BLaER1 treated with 17β-estradiol and CSF1 and Interleukin-3, amounts not matched to agents 10 nM and 100 nM (cell line): ENCODE results near the gene PUSL1.
A peak's percentile ranks its signal among the peaks of the same experiment; 100 is the strongest.

ENCODE experiments used
- H3K27ac ChIP-seq, 11 experiments: shearing (Covaris generic); formaldehyde crosslinking; 2 replicates each; pipeline ENCODE4 v1.8.1; 2022
- H3K27me3 ChIP-seq, 11 experiments: shearing (Covaris generic); formaldehyde crosslinking; 2 replicates each; pipeline ENCODE4 v1.8.1; 2022
- H3K36me3 ChIP-seq, 11 experiments: shearing (Covaris generic); formaldehyde crosslinking; 2 replicates each; pipeline ENCODE4 v1.8.1; 2022
- H3K4me1 ChIP-seq, 10 experiments: shearing (Covaris generic); formaldehyde crosslinking; 2 replicates each; pipeline ENCODE4 v1.8.1; 2022
- H3K4me2 ChIP-seq, 11 experiments: shearing (Covaris generic); formaldehyde crosslinking; 2 replicates each; pipeline ENCODE4 v1.8.1; 2022
- H3K4me3 ChIP-seq, 10 experiments: shearing (Covaris generic); formaldehyde crosslinking; 2 replicates each; pipeline ENCODE4 v1.8.1; 2022
- H3K9ac ChIP-seq, 11 experiments: shearing (Covaris generic); formaldehyde crosslinking; 2 replicates each; pipeline ENCODE4 v1.8.1; 2022
- H3K9me3 ChIP-seq, 11 experiments: shearing (Covaris generic); formaldehyde crosslinking; replicated peaks in 1 of 11; 2 replicates each; pipeline ENCODE4 v1.8.1; 2022
- H4K20me1 ChIP-seq, 11 experiments: shearing (Covaris generic); formaldehyde crosslinking; 2 replicates each; pipeline ENCODE4 v1.8.1; 2022
- Cebpa-rat ChIP-seq, 11 experiments: shearing (Covaris generic); IDR thresholded peaks; 2 replicates each; pipeline ENCODE4 v1.8.1; 2022

The PUSL1 gene

GRCh38 chr1:1307923-1308755 lies at the start of gene PUSL1, which contains the start of gene ACAP3:
TSS of gene PUSL1 (plus strand) at chr1:1308597. CDS start at chr1:1308644, 47 bp downstream.
TSS of gene ACAP3 (minus strand) at chr1:1307930. CDS start at chr1:1307815, 115 bp downstream.
- Histone ChIP-seq H3K27me3 (no peaks in the 10 kb centered on the region), H3K9me3 (no peaks in the 10 kb centered on the region), H3K9ac (peak within 1 kb of the TSS; percentile 84 to 97 (median 91)), H3K27ac (peak within 1 kb of the TSS; percentile 82 to 91 (median 88)), H3K4me2 (peak within 1 kb of the TSS; percentile 97 to 100 (median 99)), H3K4me1 (peaks cover 50 to 57% (median 55%) of the 10 kb centered on the region in 10 experiments), H3K36me3 (peaks cover 24 to 39% (median 34%) of the 10 kb centered on the region in 11 experiments; a peak in 21 of 22 replicates), H3K4me3 (peak within 1 kb of the TSS; percentile 85 to 99 (median 90)), H4K20me1 (peaks cover 5 to 88% (median 79%) of the 10 kb centered on the region in 11 experiments; a peak in 20 of 22 replicates)
- TF ChIP-seq Cebpa-rat (IDR thresholded peaks at IDR 0.05): peak; percentile 54 to 100 (median 95); a peak in 20 of 22 replicates

GRCh38 chr1:1259119-1259488 lies 49.3 kb upstream of the PUSL1 start:
- Histone ChIP-seq H3K27me3 (no peaks in the 10 kb centered on the region), H3K27ac (peak overlapping the region in 5 of 11 experiments; percentile 59 to 78 (median 70); a peak in 7 of 22 replicates), H3K36me3 (peaks cover 44 to 71% (median 65%) of the 10 kb centered on the region in 11 experiments), H3K4me2 (peak overlapping the region; percentile 61 to 98 (median 90)), H3K4me3 (no peak overlapping the region), H3K9ac (peak overlapping the region in 5 of 11 experiments; percentile 49 to 64 (median 63); a peak in 7 of 22 replicates), H3K9me3 (peaks cover 0 to 4% (median 0%) of the 10 kb centered on the region in 11 experiments; a peak in 2 of 22 replicates), H4K20me1 (peaks cover 72 to 99% (median 95%) of the 10 kb centered on the region in 11 experiments), H3K4me1 (peaks cover 91 to 99% (median 96%) of the 10 kb centered on the region in 10 experiments)
- no peak for TF ChIP-seq Cebpa-rat (IDR thresholded peaks at IDR 0.05)

- H3K4me1 ChIP-seq: peaks cover 87 to 99% (median 95%) of the 10 kb centered on the region in 10 experiments
- TF ChIP-seq Cebpa-rat (IDR thresholded peaks at IDR 0.05): no peak
- H3K4me2 ChIP-seq: peak overlapping the region; percentile 61 to 98 (median 90)
- H3K9me3 ChIP-seq: peaks cover 0 to 4% (median 0%) of the 10 kb centered on the region in 11 experiments; a peak in 2 of 22 replicates
- peak overlapping the region; percentile 6 to 68 (median 52); a peak in 19 of 22 replicates for H3K9ac ChIP-seq
- no peaks in the 10 kb centered on the region for H3K27me3 ChIP-seq
- peak overlapping the region; percentile 1 to 78 (median 67); a peak in 20 of 22 replicates for H3K27ac ChIP-seq
- H3K36me3 ChIP-seq: peaks cover 44 to 71% (median 65%) of the 10 kb centered on the region in 11 experiments
- H3K4me3 ChIP-seq: peak overlapping the region in 2 of 10 experiments; percentile 7 to 22; a peak in 2 of 20 replicates
- peaks cover 72 to 99% (median 95%) of the 10 kb centered on the region in 11 experiments for H4K20me1 ChIP-seq
These were observed 48.9 kb upstream of the PUSL1 start for GRCh38 chr1:1259540-1259939.

GRCh38 chr1:1259951-1260600 lies 48.3 kb upstream of the PUSL1 start:
- Histone ChIP-seq H3K4me3 (peak overlapping the region in 2 of 10 experiments; percentile 7 to 45; a peak in 2 of 20 replicates), H3K4me2 (peak overlapping the region; percentile 61 to 98 (median 90)), H3K36me3 (peaks cover 44 to 71% (median 65%) of the 10 kb centered on the region in 11 experiments), H3K27ac (peak overlapping the region; percentile 1 to 78 (median 67); a peak in 21 of 22 replicates), H3K4me1 (peaks cover 82 to 98% (median 90%) of the 10 kb centered on the region in 10 experiments), H4K20me1 (peaks cover 72 to 99% (median 95%) of the 10 kb centered on the region in 11 experiments), H3K9ac (peak overlapping the region; percentile 7 to 68 (median 52); a peak in 21 of 22 replicates), H3K27me3 (no peaks in the 10 kb centered on the region), H3K9me3 (peaks cover 0 to 4% (median 0%) of the 10 kb centered on the region in 11 experiments; a peak in 2 of 22 replicates)
- TF ChIP-seq Cebpa-rat (IDR thresholded peaks at IDR 0.05): no peak

- H3K9me3 ChIP-seq: peaks cover 0 to 4% (median 0%) of the 10 kb centered on the region in 11 experiments; a peak in 2 of 22 replicates
- H3K27me3 ChIP-seq: no peaks in the 10 kb centered on the region
- peaks cover 72 to 99% (median 95%) of the 10 kb centered on the region in 11 experiments for H4K20me1 ChIP-seq
- peak overlapping the region in 8 of 10 experiments; percentile 13 to 47 (median 33); a peak in 9 of 20 replicates for H3K4me3 ChIP-seq
- H3K4me2 ChIP-seq: peak overlapping the region; percentile 61 to 98 (median 90)
- peak in 1 of 11 experiments; percentile 8; a peak in 1 of 22 replicates for TF ChIP-seq Cebpa-rat (IDR thresholded peaks at IDR 0.05)
- peak overlapping the region in 10 of 11 experiments; percentile 49 to 78 (median 67); a peak in 21 of 22 replicates for H3K27ac ChIP-seq
- H3K4me1 ChIP-seq: peaks cover 72 to 91% (median 81%) of the 10 kb centered on the region in 10 experiments
- peaks cover 50 to 75% (median 67%) of the 10 kb centered on the region in 11 experiments for H3K36me3 ChIP-seq
- peak overlapping the region; percentile 7 to 68 (median 52); a peak in 19 of 22 replicates for H3K9ac ChIP-seq
These were observed 47.4 kb upstream of the PUSL1 start for GRCh38 chr1:1260843-1261560.

- peak overlapping the region in 3 of 11 experiments; percentile 9 to 73 (median 29); a peak in 1 of 22 replicates for H3K27ac ChIP-seq
- peak overlapping the region; percentile 61 to 98 (median 90) for H3K4me2 ChIP-seq
- H3K9ac ChIP-seq: peak overlapping the region in 10 of 11 experiments; percentile 7 to 64 (median 45); a peak in 12 of 22 replicates
- peaks cover 47 to 78% (median 68%) of the 10 kb centered on the region in 11 experiments for H3K36me3 ChIP-seq
- TF ChIP-seq Cebpa-rat (IDR thresholded peaks at IDR 0.05): no peak
- peaks cover 62 to 80% (median 70%) of the 10 kb centered on the region in 10 experiments for H3K4me1 ChIP-seq
- no peaks in the 10 kb centered on the region for H3K27me3 ChIP-seq
- H3K9me3 ChIP-seq: no peaks in the 10 kb centered on the region; a peak in 1 of 22 replicates
- H3K4me3 ChIP-seq: peak overlapping the region in 1 of 10 experiments; percentile 47; a peak in 2 of 20 replicates
- peaks cover 79 to 99% (median 95%) of the 10 kb centered on the region in 11 experiments for H4K20me1 ChIP-seq
These were observed 46.3 kb upstream of the PUSL1 start for GRCh38 chr1:1262071-1262470.

GRCh38 chr1:1262758-1263157 lies 45.6 kb upstream of the PUSL1 start:
- H3K36me3 ChIP-seq: peaks cover 50 to 81% (median 70%) of the 10 kb centered on the region in 11 experiments
- H3K9ac ChIP-seq: peak overlapping the region; percentile 7 to 64 (median 44); a peak in 18 of 22 replicates

More at GRCh38 chr1:1262758-1263157, 45.6 kb upstream of the PUSL1 start:
- Histone ChIP-seq H4K20me1 (peaks cover 84 to 100% (median 98%) of the 10 kb centered on the region in 11 experiments), H3K4me2 (peak overlapping the region; percentile 61 to 98 (median 90)), H3K4me1 (peaks cover 56 to 75% (median 65%) of the 10 kb centered on the region in 10 experiments), H3K9me3 (no peaks in the 10 kb centered on the region), H3K27ac (0 out of 22 replicates have a peak overlapping the region, but pooled peaks of 4 of the 11 experiments have one; percentile 7 to 29 (median 16)), H3K4me3 (no peak overlapping the region; a peak in 2 of 20 replicates), H3K27me3 (no peaks in the 10 kb centered on the region)
- TF ChIP-seq Cebpa-rat (IDR thresholded peaks at IDR 0.05): peak in 7 of 11 experiments; percentile 9 to 78 (median 42); a peak in 6 of 22 replicates
